ENCODE data around the gene PYHIN1.

- TF ChIP-seq POLR2AphosphoS5 (IDR thresholded peaks at IDR 0.05; ENCODE audit: low read depth, low read length) (no peak), POLR2A (IDR thresholded peaks at IDR 0.05; ENCODE audit: low read depth, low read length) (no peak), TAF1 (IDR thresholded peaks at IDR 0.05; ENCODE audit: low read depth, low read length) (no peak), SPI1 (IDR thresholded peaks at IDR 0.05; ENCODE audit: low read depth, low read length) (no peak)
Measured at GRCh38 chr1:158989424-158989823, 58.1 kb downstream of the PYHIN1 start.

Measured in GM12891 (cell line).